Measurements from ENCODE around the gene LRP11. TPM values are rescaled to one million over a fixed set of nuclear protein-coding genes. Genes with fewer than 3 reads are reported as not detected.

The LRP11 gene
- total RNA-seq, 2 donors from 2014 or later = 1.6 to 2.9 TPM

DNA sequence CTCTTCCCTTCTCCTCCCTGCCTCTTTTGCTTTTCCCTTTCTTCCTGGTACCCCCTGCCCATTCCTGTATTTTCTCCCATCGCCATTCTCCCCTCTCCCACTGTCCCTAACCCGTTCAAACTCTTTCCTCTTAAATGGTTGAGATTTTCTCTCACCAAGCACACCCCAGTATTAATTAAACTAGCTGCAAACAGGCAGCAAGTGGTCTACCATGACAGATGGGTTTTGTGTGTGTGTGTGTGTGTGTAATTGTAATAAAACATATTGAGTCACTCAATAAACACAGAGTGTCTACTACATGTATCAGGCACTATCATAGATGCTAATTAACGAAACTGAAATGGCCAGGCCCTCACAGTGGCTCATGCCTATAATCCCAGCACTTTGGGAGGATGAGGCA is 27.1 kb upstream of the LRP11 start:
- ATAC-seq (no peak), DNase-seq (ENCODE audit: low spot score) (no peak)
- no peak overlapping the region for H3K27ac Mint-ChIP-seq
- no peak overlapping the region for H3K4me3 Mint-ChIP-seq
- H3K9me3 Mint-ChIP-seq = no peaks in the 10 kb centered on the region
- H3K36me3 Mint-ChIP-seq = no peaks in the 10 kb centered on the region
- peaks cover 29 to 30% of the 10 kb centered on the region in 2 donors for H3K27me3 Mint-ChIP-seq
- H3K4me1 Mint-ChIP-seq (ENCODE audit: low read depth in 2 of 2) = no peaks in the 10 kb centered on the region

DNA sequence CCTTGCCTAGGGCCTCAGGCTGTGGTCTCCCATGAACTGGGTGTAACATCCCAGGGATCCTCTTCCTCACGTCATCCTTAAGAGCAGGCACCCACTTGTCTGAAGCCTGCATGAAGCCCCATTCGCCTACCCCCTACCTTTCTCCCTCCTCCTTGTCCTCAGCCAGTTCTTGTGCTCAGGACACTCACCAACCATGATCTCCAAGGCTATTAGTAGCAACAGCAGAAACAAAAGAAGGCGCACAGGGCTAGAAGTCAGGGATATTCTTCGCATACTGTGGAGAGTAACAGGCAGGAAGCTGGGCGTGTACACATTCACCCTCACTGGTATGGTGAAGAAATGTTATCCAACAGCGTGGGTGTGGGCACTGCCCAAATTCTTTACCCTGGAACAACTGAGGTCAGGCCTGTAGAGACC is 26.5 kb upstream of the LRP11 start:
- H3K27ac Mint-ChIP-seq = no peak overlapping the region
- H3K27me3 Mint-ChIP-seq = peaks cover 29 to 30% of the 10 kb centered on the region in 2 donors
- H3K36me3 Mint-ChIP-seq = no peaks in the 10 kb centered on the region
- ATAC-seq = peak in 1 of 2 donors; percentile 40
- DNase-seq (ENCODE audit: low spot score) = no peak
- no peaks in the 10 kb centered on the region for H3K9me3 Mint-ChIP-seq
- H3K4me3 Mint-ChIP-seq = no peak overlapping the region
- H3K4me1 Mint-ChIP-seq (ENCODE audit: low read depth in 2 of 2) = no peaks in the 10 kb centered on the region

GRCh38 chr6:149889326-149889725 is 25.2 kb upstream of the LRP11 start:
- DNase-seq (ENCODE audit: low spot score) (no peak), ATAC-seq (no peak)
- Mint-ChIP-seq H3K9me3 (no peaks in the 10 kb centered on the region), H3K27me3 (peaks cover 25 to 27% of the 10 kb centered on the region in 2 donors), H3K4me3 (no peak overlapping the region), H3K27ac (no peak overlapping the region), H3K36me3 (no peaks in the 10 kb centered on the region), H3K4me1 (ENCODE audit: low read depth in 2 of 2) (no peaks in the 10 kb centered on the region)

DNA sequence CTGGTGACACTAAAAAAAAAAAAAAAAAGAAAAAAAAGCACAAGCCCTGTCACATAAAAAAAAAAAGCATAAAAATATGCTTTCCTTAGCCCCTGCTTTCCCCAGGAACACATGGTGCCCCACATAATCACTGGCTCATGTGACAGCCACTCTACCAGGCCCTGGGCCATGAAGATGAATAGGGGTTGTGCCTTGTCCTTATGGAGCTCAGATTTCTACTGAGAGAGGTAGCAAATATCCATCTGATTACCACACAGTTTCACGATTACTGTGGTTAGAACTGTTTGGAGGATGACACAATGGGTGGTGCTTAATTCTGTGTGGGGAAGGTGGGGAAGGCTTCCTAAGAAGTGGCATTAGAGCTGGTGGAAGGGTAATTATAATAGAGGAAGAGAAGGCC is 24.5 kb upstream of the LRP11 start:
- H3K27me3 Mint-ChIP-seq = peaks cover 22 to 29% of the 10 kb centered on the region in 2 donors
- H3K27ac Mint-ChIP-seq = no peak overlapping the region
- ATAC-seq (no peak), DNase-seq (ENCODE audit: low spot score) (no peak)
- no peaks in the 10 kb centered on the region for H3K9me3 Mint-ChIP-seq
- no peak overlapping the region for H3K4me3 Mint-ChIP-seq
- no peaks in the 10 kb centered on the region for H3K4me1 Mint-ChIP-seq (ENCODE audit: low read depth in 2 of 2)
- no peaks in the 10 kb centered on the region for H3K36me3 Mint-ChIP-seq

DNA sequence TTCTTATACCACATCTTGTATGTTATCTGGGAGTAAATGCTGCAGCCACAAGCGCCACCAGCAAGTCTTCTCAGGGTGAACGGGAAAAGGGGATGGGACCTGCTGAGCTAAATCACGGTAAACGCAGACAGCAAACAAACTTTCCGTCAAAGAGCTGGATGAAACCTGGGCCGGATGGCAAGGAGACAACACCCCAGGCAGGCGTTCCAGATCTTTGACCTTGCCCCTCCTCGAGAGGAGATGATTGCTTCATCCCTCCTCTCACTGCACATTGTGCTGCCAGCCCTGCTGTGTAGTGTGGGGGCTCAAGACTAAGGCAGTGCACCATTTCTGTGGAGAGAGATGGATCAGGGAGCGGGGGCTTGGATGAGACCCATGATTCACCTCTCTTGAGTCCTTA is 23.9 kb upstream of the LRP11 start:
- Mint-ChIP-seq H3K27me3 (peaks cover 22 to 24% of the 10 kb centered on the region in 2 donors), H3K4me3 (no peak overlapping the region), H3K4me1 (ENCODE audit: low read depth in 2 of 2) (no peaks in the 10 kb centered on the region), H3K36me3 (no peaks in the 10 kb centered on the region), H3K9me3 (no peaks in the 10 kb centered on the region), H3K27ac (no peak overlapping the region)
- DNase-seq (ENCODE audit: low spot score) = no peak
- no peak for ATAC-seq

- Mint-ChIP-seq H3K27me3 (peaks cover 18 to 22% of the 10 kb centered on the region in 2 donors), H3K27ac (no peak overlapping the region), H3K4me1 (ENCODE audit: low read depth in 2 of 2) (no peaks in the 10 kb centered on the region), H3K36me3 (no peaks in the 10 kb centered on the region), H3K4me3 (no peak overlapping the region), H3K9me3 (no peaks in the 10 kb centered on the region)
- no peak for ATAC-seq
- DNase-seq (ENCODE audit: low spot score) = no peak
Measured at GRCh38 chr6:149887343-149887742, 23.2 kb upstream of the LRP11 start.

GRCh38 chr6:149885888-149886287 is 21.7 kb upstream of the LRP11 start:
- Mint-ChIP-seq H3K36me3 (no peaks in the 10 kb centered on the region), H3K9me3 (no peaks in the 10 kb centered on the region), H3K4me3 (no peak overlapping the region), H3K27me3 (peaks cover 18 to 22% of the 10 kb centered on the region in 2 donors), H3K4me1 (ENCODE audit: low read depth in 2 of 2) (no peaks in the 10 kb centered on the region), H3K27ac (no peak overlapping the region)
- no peak for ATAC-seq
- no peak for DNase-seq (ENCODE audit: low spot score)

DNA sequence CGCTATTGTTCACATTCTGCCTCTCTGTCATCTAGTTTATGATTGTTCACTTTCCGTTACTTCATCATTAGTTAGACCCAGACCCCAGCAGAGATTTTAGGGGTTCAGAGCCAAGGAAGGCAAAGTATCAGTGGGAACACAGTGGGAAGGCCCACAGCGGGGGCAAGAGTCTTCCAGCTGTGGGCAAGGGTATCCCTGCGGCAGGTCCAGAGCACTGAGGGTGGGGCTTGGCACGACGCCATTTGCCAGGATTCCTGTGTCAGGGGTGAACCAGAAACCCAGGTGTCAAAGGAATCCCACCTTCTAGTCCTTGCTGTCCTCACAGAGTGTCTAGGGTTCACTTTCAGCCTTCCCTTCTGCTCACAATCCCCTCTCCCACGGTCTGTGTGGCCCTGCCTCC is 20.5 kb upstream of the LRP11 start:
- H3K27me3 Mint-ChIP-seq = peaks cover 24 to 33% of the 10 kb centered on the region in 2 donors
- no peak for DNase-seq (ENCODE audit: low spot score)
- H3K27ac Mint-ChIP-seq = no peak overlapping the region
- H3K4me1 Mint-ChIP-seq (ENCODE audit: low read depth in 2 of 2) = no peaks in the 10 kb centered on the region
- no peaks in the 10 kb centered on the region for H3K36me3 Mint-ChIP-seq
- no peak for ATAC-seq
- H3K9me3 Mint-ChIP-seq = no peaks in the 10 kb centered on the region
- H3K4me3 Mint-ChIP-seq = no peak overlapping the region

DNA sequence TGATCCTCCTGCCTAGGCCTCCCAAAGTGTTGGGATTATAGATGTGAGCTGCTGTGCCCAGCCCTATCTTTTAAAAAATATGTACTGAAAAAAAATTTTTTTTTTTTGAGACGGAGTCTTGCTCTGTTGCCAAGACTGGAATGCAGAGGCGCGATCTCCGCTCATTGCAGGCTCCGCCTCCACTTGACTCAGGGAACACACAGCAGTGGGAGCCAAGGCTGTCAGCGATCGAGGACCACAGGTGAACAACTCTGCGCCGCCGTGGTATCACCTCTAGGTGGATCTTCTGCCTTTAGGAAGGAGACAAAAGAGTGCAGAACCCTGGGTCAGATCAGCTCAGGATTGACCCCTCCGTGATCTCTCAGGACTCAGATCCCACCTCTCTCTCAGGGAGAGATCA is 20.1 kb upstream of the LRP11 start:
- Mint-ChIP-seq H3K4me1 (ENCODE audit: low read depth in 2 of 2) (no peaks in the 10 kb centered on the region), H3K4me3 (no peak overlapping the region), H3K27me3 (peaks cover 24 to 36% of the 10 kb centered on the region in 2 donors), H3K9me3 (no peaks in the 10 kb centered on the region), H3K27ac (no peak overlapping the region), H3K36me3 (no peaks in the 10 kb centered on the region)
- DNase-seq (ENCODE audit: low spot score) (no peak), ATAC-seq (peak in 1 of 2 donors; percentile 33)

DNA sequence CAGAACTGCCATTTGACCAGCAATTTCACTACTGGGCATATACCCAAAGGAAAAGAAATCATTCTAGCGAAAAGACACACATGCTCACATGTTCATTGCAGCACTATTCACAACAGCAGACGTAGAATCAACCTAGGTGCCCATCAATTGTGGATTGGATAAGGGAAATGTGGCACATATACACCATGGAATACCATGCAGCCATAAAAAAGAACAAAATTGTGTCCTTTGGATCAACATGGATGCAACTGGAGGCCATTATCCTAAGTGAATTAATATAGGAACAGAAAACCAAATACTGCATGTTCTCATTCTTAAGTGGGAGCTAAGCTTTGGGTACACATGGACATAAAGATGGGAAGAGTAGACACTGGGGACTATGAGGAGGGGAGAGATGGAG is 17.7 kb upstream of the LRP11 start:
- Mint-ChIP-seq H3K27me3 (peaks cover 38 to 43% of the 10 kb centered on the region in 2 donors), H3K9me3 (no peaks in the 10 kb centered on the region), H3K4me1 (ENCODE audit: low read depth in 2 of 2) (no peaks in the 10 kb centered on the region), H3K4me3 (no peak overlapping the region), H3K36me3 (no peaks in the 10 kb centered on the region), H3K27ac (no peak overlapping the region)
- DNase-seq (ENCODE audit: low spot score) (no peak), ATAC-seq (no peak)

- H3K27me3 Mint-ChIP-seq = peaks cover 35 to 43% of the 10 kb centered on the region in 2 donors
- H3K4me1 Mint-ChIP-seq (ENCODE audit: low read depth in 2 of 2) = no peaks in the 10 kb centered on the region
- ATAC-seq (no peak), DNase-seq (ENCODE audit: low spot score) (no peak)
- no peaks in the 10 kb centered on the region for H3K9me3 Mint-ChIP-seq
- no peak overlapping the region for H3K4me3 Mint-ChIP-seq
- no peak overlapping the region for H3K27ac Mint-ChIP-seq
- H3K36me3 Mint-ChIP-seq = no peaks in the 10 kb centered on the region
Measured at GRCh38 chr6:149881066-149881766, 17.1 kb upstream of the LRP11 start.

- Mint-ChIP-seq H3K27ac (no peak overlapping the region), H3K27me3 (peaks cover 42 to 58% of the 10 kb centered on the region in 2 donors), H3K4me3 (no peak overlapping the region), H3K9me3 (no peaks in the 10 kb centered on the region), H3K36me3 (no peaks in the 10 kb centered on the region), H3K4me1 (ENCODE audit: low read depth in 2 of 2) (no peaks in the 10 kb centered on the region)
- ATAC-seq = no peak
- no peak for DNase-seq (ENCODE audit: low spot score)
Measured at GRCh38 chr6:149877659-149878058, 13.5 kb upstream of the LRP11 start.

DNA sequence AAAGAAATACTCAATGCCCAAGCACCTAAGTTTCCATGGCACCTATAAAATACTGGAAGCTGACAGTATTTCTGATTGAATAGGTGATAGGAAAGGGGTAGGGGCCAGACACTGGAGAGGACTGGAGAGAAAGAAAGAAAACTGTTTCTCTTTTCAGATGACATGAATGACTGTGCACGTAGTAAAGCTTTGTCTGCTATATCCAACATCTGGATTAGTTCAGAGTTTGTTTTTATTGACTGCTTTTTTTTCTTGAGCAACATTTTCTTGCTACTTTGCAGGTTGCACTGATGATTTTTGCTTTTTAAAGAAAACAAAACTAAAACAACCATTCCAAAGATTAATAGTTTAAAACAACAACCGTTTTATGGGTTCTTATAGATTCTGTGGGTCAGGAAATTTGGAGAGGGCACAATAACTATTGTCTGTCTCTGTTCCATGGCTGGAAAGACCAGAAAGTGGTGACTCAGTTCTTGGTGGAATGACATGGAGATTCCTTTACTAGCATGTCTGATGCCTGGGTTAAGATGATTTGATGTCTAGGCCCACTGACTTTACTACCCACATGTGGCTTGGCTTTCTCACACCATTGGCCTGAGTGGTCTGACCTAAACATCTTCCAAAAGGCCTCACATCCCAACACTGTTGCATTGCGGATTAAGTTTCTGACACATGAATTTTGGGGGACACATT is 12.2 kb upstream of the LRP11 start:
- no peaks in the 10 kb centered on the region for H3K9me3 Mint-ChIP-seq
- no peaks in the 10 kb centered on the region for H3K4me1 Mint-ChIP-seq (ENCODE audit: low read depth in 2 of 2)
- ATAC-seq (no peak), DNase-seq (ENCODE audit: low spot score) (no peak)
- H3K4me3 Mint-ChIP-seq = no peak overlapping the region
- no peak overlapping the region for H3K27ac Mint-ChIP-seq
- no peaks in the 10 kb centered on the region for H3K36me3 Mint-ChIP-seq
- H3K27me3 Mint-ChIP-seq = peaks cover 43 to 61% of the 10 kb centered on the region in 2 donors

DNA sequence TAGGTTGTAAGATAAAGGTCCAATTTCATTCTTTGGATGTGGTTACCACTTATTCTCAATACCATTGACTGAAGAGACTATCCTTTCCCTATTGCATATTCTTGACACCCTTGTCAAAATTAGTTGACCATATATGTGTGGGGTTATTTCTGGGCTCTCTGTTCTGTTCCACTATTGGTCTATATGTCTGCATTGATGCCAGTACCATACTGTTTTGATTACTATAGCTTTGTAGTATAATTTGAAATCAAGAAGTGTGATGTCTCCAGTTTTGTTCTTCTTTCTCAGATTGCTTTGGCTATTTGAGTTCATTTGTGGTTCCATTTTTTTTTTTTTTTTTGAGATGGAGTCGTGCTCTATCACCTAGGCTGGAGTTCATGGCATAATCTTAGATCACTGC is 8.1 kb upstream of the LRP11 start:
- no peak overlapping the region for H3K27ac Mint-ChIP-seq
- DNase-seq (ENCODE audit: low spot score) = no peak
- H3K4me3 Mint-ChIP-seq = no peak overlapping the region
- H3K9me3 Mint-ChIP-seq = no peaks in the 10 kb centered on the region
- H3K36me3 Mint-ChIP-seq = no peaks in the 10 kb centered on the region
- ATAC-seq = no peak
- H3K4me1 Mint-ChIP-seq (ENCODE audit: low read depth in 2 of 2) = no peaks in the 10 kb centered on the region
- peaks cover 25 to 42% of the 10 kb centered on the region in 2 donors for H3K27me3 Mint-ChIP-seq
